SK-MEL-5 (cell line): Measurements from ENCODE around the gene METTL5. TPM values are rescaled to one million over a fixed set of nuclear protein-coding genes. Genes with fewer than 3 reads are reported as not detected.
A peak's percentile ranks its signal among the peaks of the same experiment; 100 is the strongest.
"Not testable (repeated sequence)": the region's sequence is repeated elsewhere in the genome, so short reads cannot be mapped to it uniquely, and the experiment has no call there.

ENCODE experiments used
- DNase-seq: peaks from one replicate; pipeline ENCODE4 v3.0.0-alpha.2; 2016; ENCODE audit warnings: low read depth, low spot score
- in situ Hi-C: cut with HindIII; loops from 2 replicates; pipeline ENCODE4 v1.10.0; 2016; ENCODE audit warnings: low sequenced_read_pairs, high pct_unique_total_duplicates, low pct_unique_long_range_greater_than_20kb
- total RNA-seq: library from RNA; depleted of rRNA; stranded (reverse); fragments of >200 nt; shearing (Covaris generic); gene quantifications from 2 replicates; pipeline ENCODE4 v1.2.3, GENCODE V29; 2014

METTL5 gene
- total RNA-seq, 1 experiment from 2014 or later, result 52.2 TPM

GRCh38 chr2:169839954-169840746 is 15.4 kb upstream of the METTL5 start:
- no peak for DNase-seq
- in situ Hi-C loops, result no loop called here

GRCh38 chr2:169838743-169839489 is 14.2 kb upstream of the METTL5 start:
- no peak for DNase-seq
- in situ Hi-C loops, result no loop called here

- no peak for DNase-seq
- in situ Hi-C loops, result no loop called here
Observed at GRCh38 chr2:169834401-169834800, 9.7 kb upstream of the METTL5 start.

GRCh38 chr2:169828141-169828811 is 3.6 kb upstream of the METTL5 start:
- DNase-seq, result peak; percentile 67
- in situ Hi-C loops, result no loop called here

GRCh38 chr2:169827272-169828140 is 2.8 kb upstream of the METTL5 start, which contains the start of gene UBR3:
UBR3 (plus strand) TSS chr2:169827454; CDS start chr2:169827508, 54 bp downstream.
- DNase-seq, result peak; percentile 91
- in situ Hi-C loops, result no loop called here

GRCh38 chr2:169823996-169824372 is 721 bp downstream of the METTL5 start:
- DNase-seq, result no peak
- in situ Hi-C loops, result no loop called here

- in situ Hi-C loops, result no loop called here
- DNase-seq, result no peak
Observed at GRCh38 chr2:169822785-169823392, 1.8 kb downstream of the METTL5 start.

- in situ Hi-C loops, result no loop called here
- no peak for DNase-seq
Observed at GRCh38 chr2:169822036-169822435, 2.7 kb downstream of the METTL5 start.

- in situ Hi-C loops, DNase-seq: not testable (repeated sequence)
Observed at GRCh38 chr2:169820101-169820500, 4.6 kb downstream of the METTL5 start.

GRCh38 chr2:169819106-169819505 is 5.6 kb downstream of the METTL5 start:
- in situ Hi-C loops, result no loop called here
- DNase-seq, result no peak

- no peak for DNase-seq
- in situ Hi-C loops, result no loop called here
Observed at GRCh38 chr2:169818241-169818640, 6.5 kb downstream of the METTL5 start.

GRCh38 chr2:169817369-169817768 is 7.3 kb downstream of the METTL5 start:
- in situ Hi-C loops, DNase-seq: not testable (repeated sequence)

- DNase-seq, in situ Hi-C loops: not testable (repeated sequence)
Observed at GRCh38 chr2:169816961-169817360, 7.7 kb downstream of the METTL5 start.

- DNase-seq, result no peak
- in situ Hi-C loops, result no loop called here
Observed at GRCh38 chr2:169815849-169816248, 8.9 kb downstream of the METTL5 start.

GRCh38 chr2:169808221-169808620 is 16.5 kb downstream of the METTL5 start:
- in situ Hi-C loops, result no loop called here
- DNase-seq, result no peak

GRCh38 chr2:169806586-169806985 is 18.1 kb downstream of the METTL5 start:
- in situ Hi-C loops, result no loop called here
- DNase-seq, result no peak

GRCh38 chr2:169803480-169803879 is 21.2 kb downstream of the METTL5 start:
- no peak for DNase-seq
- in situ Hi-C loops, result no loop called here
